Measurements from ENCODE around the gene ELMOD3. TPM values are rescaled to one million over a fixed set of nuclear protein-coding genes. Genes with fewer than 3 reads are reported as not detected.
A peak's percentile ranks its signal among the peaks of the same experiment; 100 is the strongest.

ELMOD3 gene
- total RNA-seq, 2 donors from 2014 or later, result 31.6 to 32.1 TPM

- H3K4me3 ChIP-seq, result no peak overlapping the region
- TF ChIP-seq CTCF (IDR thresholded peaks at IDR 0.05), result no peak
- no peak for TF ChIP-seq POLR2A (IDR thresholded peaks at IDR 0.05)
- TF ChIP-seq POLR2AphosphoS5 (IDR thresholded peaks at IDR 0.05), result no peak
- no peak for DNase-seq (ENCODE audit: low spot score)
- H3K27ac ChIP-seq, result no peak overlapping the region
- intact Hi-C loops (cut with DNase I), result no loop called here
- no peaks in the 10 kb centered on the region for H3K9me3 ChIP-seq
- H3K27me3 ChIP-seq (replicated peaks; ENCODE audit: insufficient read depth), result no peaks in the 10 kb centered on the region
- H3K4me1 ChIP-seq (replicated peaks), result no peaks in the 10 kb centered on the region
- WGBS, result 82% methylated on average over 3 of the region's 3 CpGs
- H3K36me3 ChIP-seq, result peaks cover 4 to 6% of the 10 kb centered on the region in 2 donors
Measured at GRCh38 chr2:85347599-85347998, 7.0 kb upstream of the ELMOD3 start.

GRCh38 chr2:85353876-85354285 is 688 bp upstream of the ELMOD3 start:
- intact Hi-C loops (cut with DNase I), result loop anchor here (1.0 kb wide), 1 partner anchor 26 kb away; no protein-coding TSS in a partner anchor
- WGBS, result 8% methylated on average over 16 of the region's 16 CpGs

GRCh38 chr2:85355073-85355410 is 473 bp downstream of the ELMOD3 start:
- H3K4me1 ChIP-seq (replicated peaks), result no peaks in the 10 kb centered on the region
- WGBS, result 4% methylated on average over 10 of the region's 10 CpGs
- intact Hi-C loops (cut with DNase I), result no loop called here

More at GRCh38 chr2:85353876-85354285, 688 bp upstream of the ELMOD3 start:
- peaks cover 0 to 4% of the 10 kb centered on the region in 2 donors for H3K36me3 ChIP-seq
- peak; percentile 32 for DNase-seq (ENCODE audit: low spot score)
- no peaks in the 10 kb centered on the region for H3K9me3 ChIP-seq
- peak overlapping the region; percentile 76 to 79 for H3K27ac ChIP-seq
- peak overlapping the region; percentile 54 to 73 for H3K4me3 ChIP-seq
- no peaks in the 10 kb centered on the region for H3K4me1 ChIP-seq (replicated peaks)
- TF ChIP-seq POLR2AphosphoS5 (IDR thresholded peaks at IDR 0.05), result no peak
- TF ChIP-seq CTCF (IDR thresholded peaks at IDR 0.05), result no peak
- no peak for TF ChIP-seq POLR2A (IDR thresholded peaks at IDR 0.05)
- no peaks in the 10 kb centered on the region for H3K27me3 ChIP-seq (replicated peaks; ENCODE audit: insufficient read depth)

GRCh38 chr2:85355521-85355920 is 952 bp downstream of the ELMOD3 start:
- Histone ChIP-seq H3K27ac (no peak overlapping the region), H3K36me3 (peaks cover 0 to 4% of the 10 kb centered on the region in 2 donors), H3K9me3 (no peaks in the 10 kb centered on the region), H3K4me1 (replicated peaks) (no peaks in the 10 kb centered on the region), H3K27me3 (replicated peaks; ENCODE audit: insufficient read depth) (no peaks in the 10 kb centered on the region), H3K4me3 (peak overlapping the region; percentile 54 to 73)
- no peak for DNase-seq (ENCODE audit: low spot score)
- TF ChIP-seq POLR2AphosphoS5 (IDR thresholded peaks at IDR 0.05) (no peak), CTCF (IDR thresholded peaks at IDR 0.05) (no peak), POLR2A (IDR thresholded peaks at IDR 0.05) (no peak)
- intact Hi-C loops (cut with DNase I), result no loop called here
- WGBS, result 67% methylated on average over 3 of the region's 3 CpGs

More at GRCh38 chr2:85355073-85355410, 473 bp downstream of the ELMOD3 start:
- peaks cover 0 to 4% of the 10 kb centered on the region in 2 donors for H3K36me3 ChIP-seq
- peak overlapping the region; percentile 54 to 73 for H3K4me3 ChIP-seq
- TF ChIP-seq POLR2AphosphoS5 (IDR thresholded peaks at IDR 0.05), result no peak
- TF ChIP-seq POLR2A (IDR thresholded peaks at IDR 0.05), result no peak
- TF ChIP-seq CTCF (IDR thresholded peaks at IDR 0.05), result no peak
- H3K9me3 ChIP-seq, result no peaks in the 10 kb centered on the region
- no peaks in the 10 kb centered on the region for H3K27me3 ChIP-seq (replicated peaks; ENCODE audit: insufficient read depth)
- DNase-seq (ENCODE audit: low spot score), result no peak
- H3K27ac ChIP-seq, result peak overlapping the region; percentile 76 to 79

- no peaks in the 10 kb centered on the region for H3K27me3 ChIP-seq (replicated peaks; ENCODE audit: insufficient read depth)
- no peak overlapping the region for H3K27ac ChIP-seq
- no peak for DNase-seq (ENCODE audit: low spot score)
- WGBS, result 86% methylated on average over 2 of the region's 2 CpGs
- H3K9me3 ChIP-seq, result no peaks in the 10 kb centered on the region
- no peak for TF ChIP-seq POLR2AphosphoS5 (IDR thresholded peaks at IDR 0.05)
- no peak for TF ChIP-seq CTCF (IDR thresholded peaks at IDR 0.05)
- no peak for TF ChIP-seq POLR2A (IDR thresholded peaks at IDR 0.05)
- peaks cover 0 to under 1% of the 10 kb centered on the region in 2 donors for H3K36me3 ChIP-seq
- no peak overlapping the region for H3K4me3 ChIP-seq
- intact Hi-C loops (cut with DNase I), result no loop called here
- no peaks in the 10 kb centered on the region for H3K4me1 ChIP-seq (replicated peaks)
Measured at GRCh38 chr2:85356186-85356585, 1.6 kb downstream of the ELMOD3 start.
